ENCODE measurements around the gene KCNJ8.

DNA sequence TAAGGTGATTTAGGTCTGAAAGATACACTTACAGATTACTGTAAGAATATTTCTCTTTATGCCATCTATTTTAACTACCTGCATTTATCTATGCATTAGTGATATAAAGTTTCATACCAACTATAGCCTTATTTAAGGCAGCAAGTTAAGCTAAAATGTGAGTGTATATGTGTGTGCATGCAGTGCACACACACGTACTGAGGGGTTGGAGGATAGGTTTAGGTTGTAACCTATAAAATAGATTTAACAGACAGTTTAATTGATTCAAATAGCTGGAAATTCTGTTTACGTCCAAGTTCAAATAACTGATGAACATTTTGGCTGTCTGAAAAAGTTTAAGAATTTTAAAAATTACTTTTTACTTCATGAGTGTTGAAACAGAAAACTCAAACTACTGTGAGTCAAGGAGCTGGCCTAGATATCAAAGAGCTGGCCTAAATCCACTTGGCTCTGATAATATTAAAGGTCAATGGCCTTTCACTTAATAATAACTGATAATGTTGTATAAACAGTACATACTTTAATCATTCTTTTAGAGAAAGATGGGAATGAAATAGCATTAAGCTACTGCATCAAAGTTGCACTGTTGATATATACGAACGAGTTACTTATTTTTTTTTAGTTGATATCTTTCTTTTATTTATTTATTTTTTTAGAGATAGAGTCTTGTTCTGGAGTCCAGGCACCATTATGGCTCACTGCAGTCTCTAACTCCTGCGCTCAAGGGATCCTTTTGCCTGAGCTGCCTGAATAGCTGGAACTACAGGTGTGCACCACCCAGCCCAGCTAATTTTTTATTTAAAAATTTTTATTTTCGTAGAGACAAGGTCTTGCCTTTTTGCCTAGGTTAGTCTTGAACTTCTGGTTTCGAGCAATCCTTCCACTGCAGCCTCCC, 13.8 kb upstream of the KCNJ8 start:
- TF ChIP-seq, protein P1, sequence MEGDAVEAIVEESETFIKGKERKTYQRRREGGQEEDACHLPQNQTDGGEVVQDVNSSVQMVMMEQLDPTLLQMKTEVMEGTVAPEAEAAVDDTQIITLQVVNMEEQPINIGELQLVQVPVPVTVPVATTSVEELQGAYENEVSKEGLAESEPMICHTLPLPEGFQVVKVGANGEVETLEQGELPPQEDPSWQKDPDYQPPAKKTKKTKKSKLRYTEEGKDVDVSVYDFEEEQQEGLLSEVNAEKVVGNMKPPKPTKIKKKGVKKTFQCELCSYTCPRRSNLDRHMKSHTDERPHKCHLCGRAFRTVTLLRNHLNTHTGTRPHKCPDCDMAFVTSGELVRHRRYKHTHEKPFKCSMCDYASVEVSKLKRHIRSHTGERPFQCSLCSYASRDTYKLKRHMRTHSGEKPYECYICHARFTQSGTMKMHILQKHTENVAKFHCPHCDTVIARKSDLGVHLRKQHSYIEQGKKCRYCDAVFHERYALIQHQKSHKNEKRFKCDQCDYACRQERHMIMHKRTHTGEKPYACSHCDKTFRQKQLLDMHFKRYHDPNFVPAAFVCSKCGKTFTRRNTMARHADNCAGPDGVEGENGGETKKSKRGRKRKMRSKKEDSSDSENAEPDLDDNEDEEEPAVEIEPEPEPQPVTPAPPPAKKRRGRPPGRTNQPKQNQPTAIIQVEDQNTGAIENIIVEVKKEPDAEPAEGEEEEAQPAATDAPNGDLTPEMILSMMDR (IDR thresholded peaks at IDR 0.05; ENCODE audit: low read length): no peak
- TF ChIP-seq EZH2phosphoT487 (IDR thresholded peaks at IDR 0.05; ENCODE audit: low read length) (no peak), EZH2 (optimal IDR thresholded peaks at IDR 0.05; ENCODE audit: low read depth, low read length) (no peak)
